LNCAP (cell line): ENCODE results near the gene SOCS6.

Experiments used
- TF ChIP-seq, protein P1 (sequence below): fragments of 450-650 bp; IDR thresholded peaks from 2 replicates; pipeline ENCODE4 v1.5.1; 2017; ENCODE audit warnings: mild to moderate bottlenecking

SOCS6 gene

DNA sequence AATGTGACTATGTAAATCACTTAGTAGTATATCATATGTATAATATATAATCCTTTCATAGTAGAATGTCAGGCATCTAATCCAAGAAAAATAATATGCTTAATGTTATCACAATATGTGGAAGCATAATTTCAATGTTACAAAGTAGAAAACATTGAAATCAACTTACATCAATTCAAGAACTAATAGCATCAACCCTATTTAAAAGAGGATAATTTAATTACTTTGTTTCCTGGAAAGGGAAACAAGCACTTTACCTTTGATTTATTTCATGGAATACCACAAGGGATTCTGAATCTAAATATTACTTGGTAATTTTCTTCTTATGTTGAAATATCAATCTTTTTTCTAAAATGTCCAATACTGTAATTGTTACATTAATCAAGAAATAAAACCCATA, 30.6 kb upstream of the SOCS6 start:
- TF ChIP-seq, protein P1, sequence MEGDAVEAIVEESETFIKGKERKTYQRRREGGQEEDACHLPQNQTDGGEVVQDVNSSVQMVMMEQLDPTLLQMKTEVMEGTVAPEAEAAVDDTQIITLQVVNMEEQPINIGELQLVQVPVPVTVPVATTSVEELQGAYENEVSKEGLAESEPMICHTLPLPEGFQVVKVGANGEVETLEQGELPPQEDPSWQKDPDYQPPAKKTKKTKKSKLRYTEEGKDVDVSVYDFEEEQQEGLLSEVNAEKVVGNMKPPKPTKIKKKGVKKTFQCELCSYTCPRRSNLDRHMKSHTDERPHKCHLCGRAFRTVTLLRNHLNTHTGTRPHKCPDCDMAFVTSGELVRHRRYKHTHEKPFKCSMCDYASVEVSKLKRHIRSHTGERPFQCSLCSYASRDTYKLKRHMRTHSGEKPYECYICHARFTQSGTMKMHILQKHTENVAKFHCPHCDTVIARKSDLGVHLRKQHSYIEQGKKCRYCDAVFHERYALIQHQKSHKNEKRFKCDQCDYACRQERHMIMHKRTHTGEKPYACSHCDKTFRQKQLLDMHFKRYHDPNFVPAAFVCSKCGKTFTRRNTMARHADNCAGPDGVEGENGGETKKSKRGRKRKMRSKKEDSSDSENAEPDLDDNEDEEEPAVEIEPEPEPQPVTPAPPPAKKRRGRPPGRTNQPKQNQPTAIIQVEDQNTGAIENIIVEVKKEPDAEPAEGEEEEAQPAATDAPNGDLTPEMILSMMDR, result no peak

DNA sequence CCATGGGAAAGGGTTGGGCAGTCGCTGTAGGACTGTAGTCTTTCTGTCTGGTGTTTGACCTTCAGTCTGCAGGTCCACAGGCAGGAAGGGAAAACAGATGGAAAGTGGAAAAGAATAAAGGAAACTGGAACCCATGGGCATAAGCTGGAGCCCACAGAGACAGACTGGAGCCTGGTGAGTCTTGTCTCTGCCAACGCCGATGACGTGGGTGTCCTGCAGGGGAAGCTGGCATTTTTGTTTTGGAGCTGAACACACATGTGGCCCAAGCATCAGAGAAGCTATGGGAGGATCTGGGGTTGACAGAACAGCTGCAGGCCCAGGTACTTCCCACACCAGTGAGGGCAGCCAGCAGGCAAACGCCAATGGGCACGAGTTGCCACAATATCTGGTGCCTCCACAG, 28.2 kb upstream of the SOCS6 start:
- TF ChIP-seq, protein P1, result no peak

DNA sequence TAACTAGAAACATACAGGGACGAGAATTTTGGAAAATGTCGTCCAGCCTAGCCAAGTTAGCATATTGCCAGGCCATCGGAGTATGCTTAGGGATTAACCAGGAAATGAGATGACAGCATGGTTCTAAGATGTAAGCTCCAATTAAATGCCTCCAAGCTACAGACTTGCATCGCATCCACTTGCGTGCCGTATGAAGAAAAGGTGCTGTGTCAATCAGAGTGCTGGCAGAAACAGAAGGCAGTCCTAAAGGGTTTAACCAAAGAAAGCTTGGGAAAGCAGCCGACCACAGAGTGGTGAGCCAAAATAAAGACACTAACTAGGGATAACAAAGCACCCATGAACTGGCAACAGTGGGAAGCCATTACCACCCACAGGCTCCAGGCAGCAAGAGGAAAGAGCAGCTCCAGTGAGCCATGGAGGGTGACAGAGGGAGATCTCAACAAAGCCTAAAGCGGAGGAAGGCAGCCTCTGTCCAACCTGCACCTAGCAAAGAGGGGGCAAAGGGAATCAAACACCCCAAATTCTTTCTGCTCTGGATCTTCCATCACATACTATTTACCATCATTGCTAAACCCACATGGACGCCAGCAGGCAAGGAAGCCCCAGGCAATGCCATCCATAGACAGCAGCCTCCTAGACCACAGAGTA, 27.6 kb upstream of the SOCS6 start:
- TF ChIP-seq, protein P1, result no peak

DNA sequence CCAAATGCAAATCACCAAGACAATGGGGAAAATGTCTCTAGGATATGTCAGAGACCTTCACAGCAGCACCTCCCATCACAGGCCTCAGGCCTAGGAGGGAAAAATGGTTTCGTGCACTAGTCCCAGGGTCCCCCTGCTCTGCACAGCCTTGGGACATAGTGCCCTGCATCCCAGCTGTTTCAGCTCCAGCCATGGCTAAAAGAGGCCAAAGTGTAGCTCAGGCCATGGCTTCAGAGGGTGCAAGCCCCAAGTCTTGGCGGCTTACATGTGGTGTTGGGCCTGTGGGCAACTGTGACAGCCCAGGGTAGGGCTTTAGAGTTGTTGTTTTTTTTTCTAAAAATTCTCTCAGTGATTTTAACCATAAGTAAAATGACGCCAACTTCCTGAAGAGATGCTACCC, 25.5 kb upstream of the SOCS6 start:
- TF ChIP-seq, protein P1, result no peak

DNA sequence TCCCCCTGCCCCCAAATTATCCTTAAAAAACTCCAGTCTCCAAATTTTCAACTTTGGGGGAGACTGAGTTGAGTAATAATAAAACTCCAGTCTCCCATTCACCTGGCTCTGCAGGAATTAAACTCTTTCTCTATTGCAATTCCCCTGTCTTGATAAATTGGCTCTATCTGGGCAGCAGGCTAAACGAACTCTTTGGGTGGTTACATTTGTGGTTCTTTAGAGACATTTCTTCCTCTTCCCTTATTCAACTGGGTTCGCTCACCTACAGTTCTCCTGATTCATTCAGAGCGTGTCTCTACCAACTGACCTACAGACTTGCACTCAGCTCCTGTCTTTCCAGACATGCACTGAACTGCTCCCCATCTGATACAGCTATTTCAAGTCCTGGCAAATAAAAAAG, 17.1 kb upstream of the SOCS6 start:
- TF ChIP-seq, protein P1, result no peak

DNA sequence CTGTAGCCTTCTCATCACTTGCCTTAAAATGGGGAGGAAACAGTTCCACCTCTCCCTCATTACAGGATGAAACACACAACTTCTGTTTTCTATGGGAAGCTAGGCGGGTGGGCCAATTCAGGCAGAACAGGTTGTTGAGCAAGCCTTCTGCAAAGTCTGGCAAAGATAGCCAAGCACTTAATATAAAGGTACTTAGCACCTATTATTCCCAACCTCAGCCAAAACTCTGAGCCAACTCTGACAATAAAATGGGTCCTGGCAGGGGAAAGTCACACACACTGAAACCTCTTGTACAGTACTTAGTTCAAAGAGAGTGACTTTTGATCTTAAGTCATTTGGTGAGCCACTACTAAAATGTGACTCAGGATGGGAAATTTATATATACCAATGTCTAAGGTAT, 15.8 kb upstream of the SOCS6 start:
- TF ChIP-seq, protein P1, result no peak

DNA sequence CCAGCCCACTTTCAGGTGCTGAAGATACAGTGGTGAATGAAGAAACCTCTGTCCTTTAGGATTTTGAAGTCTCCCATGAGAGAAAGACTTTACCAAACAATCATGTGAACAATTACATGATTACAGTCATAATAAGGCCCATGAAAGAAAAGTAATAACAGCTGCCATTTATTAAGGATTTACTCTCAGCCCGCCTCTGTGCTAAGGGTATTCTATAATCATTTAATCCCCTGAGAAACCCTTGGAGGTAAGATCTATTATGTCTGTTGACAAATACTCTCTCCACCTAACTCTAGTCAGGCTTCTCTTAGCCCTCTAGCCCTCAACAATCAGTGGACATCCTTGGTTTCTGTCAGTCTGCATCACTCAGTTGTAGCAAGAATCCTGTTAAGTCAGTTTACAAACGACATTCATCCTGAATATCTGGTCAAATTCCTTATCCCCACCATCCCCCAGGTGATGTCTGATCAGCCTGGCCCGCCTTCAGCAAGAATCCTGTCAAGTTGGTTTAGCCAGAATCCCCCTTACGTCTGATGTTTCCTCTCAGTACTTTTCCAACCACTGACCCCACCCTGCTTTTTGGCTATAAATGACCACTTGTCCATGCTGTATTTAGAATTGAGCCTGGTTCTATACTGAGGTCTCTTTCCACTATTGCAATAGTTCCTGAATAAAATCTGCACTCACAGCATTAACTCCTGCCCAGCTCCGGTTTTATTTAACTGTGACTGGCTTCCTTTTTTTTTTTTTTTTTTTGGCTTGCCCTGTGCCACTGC, 12.2 kb upstream of the SOCS6 start:
- TF ChIP-seq, protein P1, result no peak
